ENCODE results near the gene RAB25.
"Not testable (repeated sequence)": the region's sequence is repeated elsewhere in the genome, so short reads cannot be mapped to it uniquely, and the experiment has no call there.

The RAB25 gene

GRCh38 chr1:156102633-156103511 lies 41.9 kb downstream of the RAB25 start:
- peak; percentile 76 for DNase-seq

- DNase-seq: peak; percentile 68
Measured at GRCh38 chr1:156103521-156103947, 42.6 kb downstream of the RAB25 start.

GRCh38 chr1:156104065-156104810 lies 43.3 kb downstream of the RAB25 start:
- DNase-seq: peak; percentile 77

GRCh38 chr1:156104861-156105832 lies 44.2 kb downstream of the RAB25 start:
- peak; percentile 74 for DNase-seq

GRCh38 chr1:156106624-156107488 lies 45.9 kb downstream of the RAB25 start:
- DNase-seq: peak; percentile 61

- no peak for DNase-seq
Measured at GRCh38 chr1:156108057-156108456, 47.1 kb downstream of the RAB25 start.

GRCh38 chr1:156108664-156109241 lies 47.8 kb downstream of the RAB25 start:
- DNase-seq: no peak

- no peak for DNase-seq
Measured at GRCh38 chr1:156110252-156110651, 49.3 kb downstream of the RAB25 start.

- no peak for DNase-seq
Measured at GRCh38 chr1:156111355-156111962, 50.5 kb downstream of the RAB25 start.

- DNase-seq: no peak
Measured at GRCh38 chr1:156112276-156113137, 51.5 kb downstream of the RAB25 start.

GRCh38 chr1:156113282-156113950 lies 52.5 kb downstream of the RAB25 start:
- peak; percentile 73 for DNase-seq

- DNase-seq: peak; percentile 97
Measured at GRCh38 chr1:156114101-156114918, 53.4 kb downstream of the RAB25 start, which contains the start of gene LMNA. Gene LMNA (plus strand): TSS chr1:156114711. CDS start chr1:156114919, 208 bp downstream.

GRCh38 chr1:156114919-156115513 lies 54.1 kb downstream of the RAB25 start:
- DNase-seq: no peak

- DNase-seq: peak; percentile 45
Measured at GRCh38 chr1:156115514-156116374, 54.8 kb downstream of the RAB25 start.

GRCh38 chr1:156116731-156117130 lies 55.8 kb downstream of the RAB25 start:
- not testable (repeated sequence) for DNase-seq

- DNase-seq: no peak
Measured at GRCh38 chr1:156117414-156118176, 56.6 kb downstream of the RAB25 start.
